Glomerular visceral epithelial cell (primary cell): ENCODE data around the gene COX19.
"Not testable (repeated sequence)": the region's sequence is repeated elsewhere in the genome, so short reads cannot be mapped to it uniquely, and the experiment has no call there.

Experiments
- DNase-seq: peaks from one replicate; pipeline ENCODE4 v3.0.0-alpha.2; 2016; ENCODE audit errors: extremely low spot score

The COX19 gene

GRCh38 chr7:961546-962400 lies 13.6 kb downstream of the COX19 start:
- DNase-seq = no peak

- DNase-seq = not testable (repeated sequence)
Observed at GRCh38 chr7:960972-961371, 14.4 kb downstream of the COX19 start.

GRCh38 chr7:960269-960871 lies 15.0 kb downstream of the COX19 start:
- no peak for DNase-seq

- not testable (repeated sequence) for DNase-seq
Observed at GRCh38 chr7:959740-960139, 15.6 kb downstream of the COX19 start.

GRCh38 chr7:959271-959670 lies 16.1 kb downstream of the COX19 start:
- no peak for DNase-seq

GRCh38 chr7:958221-959200 lies 16.8 kb downstream of the COX19 start:
- DNase-seq = no peak

GRCh38 chr7:957418-958220 lies 17.7 kb downstream of the COX19 start:
- no peak for DNase-seq

GRCh38 chr7:956031-956430 lies 19.3 kb downstream of the COX19 start:
- DNase-seq = no peak

GRCh38 chr7:954330-955238 lies 20.8 kb downstream of the COX19 start, which contains the start of gene ADAP1:
ADAP1 (minus strand) TSS chr7:954680; CDS start chr7:954477, 203 bp downstream.
- DNase-seq = no peak

- DNase-seq = no peak
Observed at GRCh38 chr7:953547-954327, 21.6 kb downstream of the COX19 start.

GRCh38 chr7:952548-953441 lies 22.6 kb downstream of the COX19 start:
- no peak for DNase-seq

GRCh38 chr7:951881-952547 lies 23.3 kb downstream of the COX19 start:
- no peak for DNase-seq

GRCh38 chr7:949021-949934 lies 26.1 kb downstream of the COX19 start:
- no peak for DNase-seq

GRCh38 chr7:947391-948210 lies 27.7 kb downstream of the COX19 start:
- DNase-seq = no peak

GRCh38 chr7:946256-946996 lies 28.9 kb downstream of the COX19 start:
- no peak for DNase-seq
